GM11168 (cell line): ENCODE results near the gene ARID5A.
"Not testable (repeated sequence)": the region's sequence is repeated elsewhere in the genome, so short reads cannot be mapped to it uniquely, and the experiment has no call there.

Experiments used
- in situ Hi-C: fragments of 300-500 bp; cut with MboI; formaldehyde crosslinking; loops from one replicate; pipeline ENCODE4 v1.12.0; 2022; ENCODE audit warnings: low sequenced_read_pairs; ENCODE audit not compliant: unreplicated experiment

ARID5A gene

DNA sequence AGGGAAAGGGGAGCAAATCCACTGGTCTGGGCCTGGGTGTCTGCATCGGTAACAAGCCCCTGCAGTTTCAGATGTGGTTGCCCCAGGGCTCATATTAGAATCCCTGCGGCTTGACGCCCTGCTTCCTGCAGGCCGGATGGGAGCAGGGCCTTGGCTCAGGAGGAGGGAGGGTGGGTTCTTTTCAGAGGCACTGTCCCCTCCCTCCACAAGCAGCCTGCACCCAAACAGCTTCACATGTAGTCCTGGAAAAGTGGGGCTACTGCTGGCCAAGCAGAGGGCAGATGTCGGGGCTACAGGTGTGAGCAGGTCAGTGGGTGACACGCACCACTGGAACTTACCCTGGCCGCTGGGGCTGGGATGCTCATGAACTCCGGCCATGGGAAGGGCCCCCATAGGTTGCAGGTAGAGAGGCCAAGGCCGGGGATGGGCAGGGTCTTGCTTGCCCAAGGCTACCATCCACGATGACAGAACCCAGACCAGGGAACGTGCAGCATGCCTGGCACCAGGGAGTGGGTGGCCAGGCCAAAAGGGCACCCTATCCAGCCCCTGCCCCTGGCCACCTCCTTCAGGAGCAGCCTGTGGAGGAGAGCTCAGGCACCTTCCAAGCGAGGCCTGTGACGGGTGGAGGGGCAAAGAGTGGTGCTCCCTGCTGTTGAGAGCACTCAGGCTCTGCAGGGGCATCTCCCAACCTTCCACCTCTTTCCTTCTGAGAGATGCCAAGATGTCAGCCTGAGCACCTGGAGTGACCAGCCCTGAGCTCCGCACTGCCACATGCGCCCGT lies 16.8 kb downstream of the ARID5A start:
- in situ Hi-C loops: no loop called here

- in situ Hi-C loops: not testable (repeated sequence)
Measured at GRCh38 chr2:96553957-96554292, 17.4 kb downstream of the ARID5A start.

DNA sequence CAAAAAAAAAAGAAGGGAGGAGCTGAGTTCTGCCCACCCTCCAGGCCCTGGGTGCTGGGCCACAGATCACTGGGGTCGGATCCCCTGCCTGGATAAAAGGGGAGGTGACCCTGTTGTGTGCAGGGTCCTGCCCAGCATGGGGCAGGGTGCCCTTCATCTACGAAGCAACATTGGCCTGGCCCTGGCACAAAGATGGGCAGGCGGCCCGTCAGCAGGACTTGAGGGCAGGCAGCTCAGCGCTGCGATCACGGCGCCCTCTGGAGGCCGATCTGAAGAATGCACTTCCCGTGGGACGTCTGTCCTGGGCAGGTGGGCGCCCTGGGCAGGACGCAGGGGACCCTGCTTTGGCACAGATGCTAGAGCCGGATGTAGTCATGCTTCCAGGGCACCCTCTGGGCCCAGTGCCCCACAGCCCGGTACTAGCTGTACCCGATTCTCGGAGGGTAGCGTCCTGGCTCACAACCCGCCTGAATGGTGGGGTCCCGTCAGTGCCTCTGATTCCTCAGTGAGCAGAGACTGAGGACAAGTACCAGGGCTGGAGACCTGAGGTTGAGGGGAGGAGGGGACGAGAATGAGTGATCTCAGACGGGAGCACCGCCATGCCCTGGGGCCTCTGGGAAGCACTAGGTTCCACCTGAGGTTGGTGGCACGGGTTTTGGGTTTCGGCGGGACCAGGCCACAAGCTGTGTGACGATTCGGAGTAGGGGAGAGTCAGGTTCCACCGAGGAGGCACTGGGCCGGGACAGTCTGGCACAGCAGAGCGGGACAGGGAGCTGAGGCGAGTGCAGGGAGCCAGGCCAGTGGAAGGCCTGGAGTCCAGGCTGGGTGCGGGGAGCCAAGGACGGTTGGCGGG lies 18.0 kb downstream of the ARID5A start:
- in situ Hi-C loops: no loop called here

DNA sequence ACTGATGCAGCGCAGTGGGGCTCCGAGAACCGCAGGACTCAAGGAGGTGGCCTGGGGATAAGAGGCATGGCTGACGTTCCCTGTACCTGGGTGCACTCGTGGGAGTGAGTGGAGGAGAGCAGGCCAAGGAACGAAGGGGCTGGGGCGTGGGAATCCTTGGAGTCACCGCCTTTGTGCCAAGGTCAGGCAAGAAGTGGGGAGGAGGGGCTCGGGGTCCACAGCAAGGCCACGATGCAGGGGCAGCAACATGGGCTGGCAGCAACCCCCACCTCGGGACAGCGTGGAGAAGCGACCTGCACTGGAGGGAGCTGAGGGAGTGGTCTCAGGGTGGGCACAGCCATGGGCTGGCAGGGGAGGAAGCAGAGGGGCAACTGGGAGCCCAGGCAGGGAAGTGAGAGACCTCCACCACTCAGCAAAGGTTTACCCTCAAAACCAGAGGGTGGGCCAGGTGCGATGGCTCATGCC lies 18.6 kb downstream of the ARID5A start:
- in situ Hi-C loops: no loop called here

- in situ Hi-C loops: no loop called here
Measured at GRCh38 chr2:96556441-96557330, 20.1 kb downstream of the ARID5A start.

DNA sequence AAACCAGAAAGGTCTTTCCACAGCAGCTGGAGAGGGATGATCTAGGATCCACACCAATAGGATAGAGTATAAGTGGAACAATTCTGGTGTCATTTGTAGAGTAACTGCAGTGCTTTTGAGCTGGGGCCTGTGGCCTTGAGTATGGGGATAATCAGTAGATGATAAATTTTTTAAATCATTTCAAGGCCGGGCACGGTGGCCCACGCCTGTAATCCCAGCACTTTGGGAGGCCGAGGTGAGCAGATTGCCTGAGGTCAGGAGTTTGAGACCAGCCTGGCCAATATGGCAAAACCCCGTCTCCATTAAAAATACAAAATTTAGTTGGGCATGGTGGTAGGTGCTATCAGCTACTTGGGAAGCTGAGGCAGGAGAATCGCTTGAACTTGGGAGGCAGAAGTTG lies 20.9 kb downstream of the ARID5A start:
- in situ Hi-C loops: not testable (repeated sequence)

DNA sequence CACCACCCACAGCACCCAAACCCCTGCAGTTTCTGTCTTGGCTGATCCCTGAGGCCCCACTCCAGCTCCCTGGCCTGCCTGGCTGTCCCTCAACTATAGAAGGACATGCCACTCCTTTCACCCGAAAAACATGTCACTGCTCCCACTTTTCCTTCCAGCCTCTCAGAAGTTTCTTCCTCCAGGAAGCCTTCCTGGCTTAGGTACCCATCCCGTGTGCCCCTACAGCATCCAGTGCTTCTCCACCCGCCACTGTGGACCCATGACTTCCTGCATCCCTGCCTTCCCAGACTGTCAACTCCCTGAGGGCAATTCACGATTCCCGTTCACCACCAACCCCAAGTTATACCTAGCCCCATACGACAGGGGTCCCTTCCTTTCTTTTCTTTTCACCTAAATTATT lies 21.5 kb downstream of the ARID5A start:
- in situ Hi-C loops: no loop called here

- in situ Hi-C loops: no loop called here
Measured at GRCh38 chr2:96558485-96558884, 21.9 kb downstream of the ARID5A start.

DNA sequence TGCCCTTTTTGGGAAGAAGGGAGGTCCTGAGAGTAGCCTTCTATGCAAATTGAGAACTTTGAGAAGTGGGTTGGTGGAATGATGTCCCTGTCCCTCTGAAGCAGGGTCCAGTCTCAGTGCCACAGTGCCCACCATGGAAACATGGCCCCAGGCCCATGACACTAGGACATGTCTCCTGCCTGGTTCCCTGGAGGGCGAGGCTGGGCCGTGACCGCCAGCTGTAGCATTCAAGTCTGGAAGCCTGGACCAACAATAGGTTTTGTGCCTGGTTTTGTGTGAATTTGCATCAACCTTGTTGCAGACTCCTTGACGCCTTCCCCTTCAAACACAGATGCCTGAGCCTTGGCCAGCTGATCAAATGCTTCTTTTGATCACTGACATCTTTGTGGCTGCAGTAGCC lies 27.5 kb downstream of the ARID5A start:
- in situ Hi-C loops: no loop called here

- in situ Hi-C loops: no loop called here
Measured at GRCh38 chr2:96564563-96564962, 28.0 kb downstream of the ARID5A start.

DNA sequence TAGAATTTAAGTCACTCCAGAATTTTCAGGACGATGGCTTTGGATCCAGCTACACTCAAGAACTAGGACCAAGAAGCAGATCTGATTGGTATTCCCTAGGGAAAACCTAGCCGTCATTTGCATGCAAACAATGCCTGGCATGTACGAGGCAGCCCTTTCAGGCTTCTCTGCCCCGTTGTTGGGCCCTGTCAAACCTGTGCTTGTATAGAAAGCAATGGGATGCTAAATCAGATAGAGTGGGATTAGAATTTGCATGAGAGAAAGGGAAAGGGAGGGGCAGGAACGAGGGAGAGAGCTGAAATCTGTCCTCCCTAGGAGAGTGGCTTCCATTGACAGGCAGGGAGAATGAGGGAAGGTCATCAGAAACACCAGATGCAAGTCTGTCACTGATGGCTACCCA lies 28.6 kb downstream of the ARID5A start:
- in situ Hi-C loops: no loop called here

DNA sequence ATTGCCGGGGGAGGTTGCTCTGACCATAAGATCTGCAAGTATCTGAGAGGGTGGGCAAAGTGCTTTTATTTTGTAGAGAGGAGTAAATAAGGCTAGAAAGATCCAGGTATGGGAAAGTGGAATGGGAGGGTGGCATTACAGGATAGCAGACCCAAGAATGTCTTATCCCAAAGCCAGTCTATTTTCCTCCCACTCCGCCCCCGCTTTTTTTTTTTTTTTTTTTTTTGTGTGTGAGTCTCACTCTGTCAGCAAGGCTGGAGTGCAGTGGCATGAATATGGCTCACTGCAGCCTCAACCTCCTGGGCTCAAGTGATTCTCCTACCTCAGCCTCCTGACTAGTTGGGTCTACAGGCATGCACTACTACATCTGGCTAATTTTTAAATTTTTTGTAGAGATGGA lies 31.5 kb downstream of the ARID5A start:
- in situ Hi-C loops: no loop called here

DNA sequence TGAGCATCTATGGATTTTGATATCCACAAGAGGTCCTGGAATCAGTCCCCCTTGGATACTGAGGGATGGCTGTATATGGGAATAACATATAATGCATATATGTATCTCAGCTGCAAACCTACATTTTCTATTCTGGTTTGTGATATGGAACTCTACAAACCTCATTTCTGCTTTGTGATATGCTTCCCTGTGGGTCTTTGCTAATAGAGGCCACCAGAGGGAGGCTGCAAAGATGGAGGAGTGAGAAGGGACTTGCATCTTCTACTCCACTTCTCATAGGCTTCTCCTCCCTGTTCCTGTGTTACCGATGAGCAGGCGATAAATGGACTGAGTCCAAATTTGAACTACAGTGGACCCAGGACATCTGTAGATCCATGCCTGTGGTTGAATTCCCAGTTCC lies 37.8 kb downstream of the ARID5A start:
- in situ Hi-C loops: no loop called here

- in situ Hi-C loops: no loop called here
Measured at GRCh38 chr2:96575785-96576456, 39.4 kb downstream of the ARID5A start.

DNA sequence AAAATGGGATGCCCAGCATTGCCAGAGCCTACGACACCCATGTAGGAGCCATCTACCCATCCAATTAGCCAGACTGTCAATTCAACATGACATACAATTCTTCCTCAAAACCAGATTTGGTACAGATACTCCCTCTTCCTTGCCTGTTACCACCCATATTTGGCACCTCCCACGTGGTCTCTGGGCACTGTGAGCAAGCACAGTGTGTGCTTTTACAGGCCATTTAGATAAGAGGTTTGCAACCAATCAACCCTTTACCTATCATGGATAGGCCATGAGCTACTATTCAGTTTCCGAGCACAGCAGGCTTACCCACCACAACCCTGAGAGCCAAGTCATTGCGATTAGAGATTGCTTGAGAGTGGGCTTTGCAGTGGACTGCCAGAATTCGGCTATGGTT lies 40.9 kb downstream of the ARID5A start:
- in situ Hi-C loops: no loop called here

- in situ Hi-C loops: no loop called here
Measured at GRCh38 chr2:96578731-96579130, 42.2 kb downstream of the ARID5A start.

DNA sequence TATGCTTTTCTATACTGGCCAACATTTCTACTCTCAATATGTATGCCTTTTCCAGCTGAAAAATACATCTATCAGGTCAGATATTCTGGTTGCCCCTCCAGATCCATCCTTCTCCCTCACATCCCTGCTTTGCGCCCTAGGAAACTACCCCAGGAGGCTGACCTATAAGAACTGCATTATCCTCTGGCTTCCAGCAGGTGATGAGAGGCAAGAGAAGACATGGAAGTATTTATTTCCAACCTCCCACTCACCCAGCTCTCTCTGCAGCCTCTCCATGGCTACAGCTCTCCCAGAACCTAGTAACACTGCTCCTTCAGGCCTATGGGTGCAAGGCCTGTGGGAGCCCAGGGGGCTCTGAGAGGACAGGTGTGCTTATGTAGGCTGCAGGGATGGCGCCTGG lies 42.9 kb downstream of the ARID5A start:
- in situ Hi-C loops: no loop called here

DNA sequence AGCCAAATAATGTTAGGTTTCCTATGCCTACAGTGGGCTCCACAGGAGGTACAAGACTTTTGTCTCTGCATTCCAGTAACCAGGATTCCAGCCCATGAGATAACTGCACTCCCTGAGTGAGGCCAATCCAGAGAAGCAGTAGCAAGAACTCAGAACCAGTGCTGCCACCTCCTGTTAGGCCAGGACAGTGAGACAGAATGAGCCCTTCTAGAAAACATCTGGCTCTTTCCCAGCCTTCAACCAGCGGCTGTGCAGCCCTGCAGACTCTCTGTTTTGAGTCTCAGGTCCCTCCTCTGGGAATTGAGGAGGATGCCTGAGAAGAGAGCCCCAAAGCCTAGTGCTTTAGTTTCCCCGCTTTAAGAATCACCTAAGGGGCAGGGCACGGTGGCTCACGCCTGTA lies 44.2 kb downstream of the ARID5A start:
- in situ Hi-C loops: no loop called here

GRCh38 chr2:96584017-96584416 lies 47.5 kb downstream of the ARID5A start:
- in situ Hi-C loops: no loop called here

DNA sequence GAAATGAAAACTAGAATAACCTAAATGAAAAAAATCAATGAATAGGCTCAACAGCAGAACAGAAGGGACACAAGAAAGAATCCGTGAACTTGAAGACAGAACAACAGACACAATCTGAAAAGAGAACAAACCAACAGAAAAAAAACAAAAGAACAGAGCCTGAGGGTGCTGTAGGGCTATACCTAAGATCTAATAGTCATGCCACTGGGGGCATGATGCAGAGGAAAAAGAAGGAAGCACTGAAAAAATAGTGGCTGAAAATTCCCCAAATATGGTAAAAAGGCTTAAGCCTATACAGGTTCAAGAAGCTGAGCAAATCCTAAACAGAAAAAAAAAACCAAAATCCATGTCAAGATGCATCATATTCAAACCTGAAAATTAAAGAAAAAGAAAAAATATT lies 51.3 kb downstream of the ARID5A start:
- in situ Hi-C loops: no loop called here
